NCI-H774 (cell line): ENCODE data around the gene AAR2.

Experiments used
- DNase-seq: peaks from one replicate; lab custom pipeline; 2025; lab: John Stamatoyannopoulos, UW

Gene AAR2

DNA sequence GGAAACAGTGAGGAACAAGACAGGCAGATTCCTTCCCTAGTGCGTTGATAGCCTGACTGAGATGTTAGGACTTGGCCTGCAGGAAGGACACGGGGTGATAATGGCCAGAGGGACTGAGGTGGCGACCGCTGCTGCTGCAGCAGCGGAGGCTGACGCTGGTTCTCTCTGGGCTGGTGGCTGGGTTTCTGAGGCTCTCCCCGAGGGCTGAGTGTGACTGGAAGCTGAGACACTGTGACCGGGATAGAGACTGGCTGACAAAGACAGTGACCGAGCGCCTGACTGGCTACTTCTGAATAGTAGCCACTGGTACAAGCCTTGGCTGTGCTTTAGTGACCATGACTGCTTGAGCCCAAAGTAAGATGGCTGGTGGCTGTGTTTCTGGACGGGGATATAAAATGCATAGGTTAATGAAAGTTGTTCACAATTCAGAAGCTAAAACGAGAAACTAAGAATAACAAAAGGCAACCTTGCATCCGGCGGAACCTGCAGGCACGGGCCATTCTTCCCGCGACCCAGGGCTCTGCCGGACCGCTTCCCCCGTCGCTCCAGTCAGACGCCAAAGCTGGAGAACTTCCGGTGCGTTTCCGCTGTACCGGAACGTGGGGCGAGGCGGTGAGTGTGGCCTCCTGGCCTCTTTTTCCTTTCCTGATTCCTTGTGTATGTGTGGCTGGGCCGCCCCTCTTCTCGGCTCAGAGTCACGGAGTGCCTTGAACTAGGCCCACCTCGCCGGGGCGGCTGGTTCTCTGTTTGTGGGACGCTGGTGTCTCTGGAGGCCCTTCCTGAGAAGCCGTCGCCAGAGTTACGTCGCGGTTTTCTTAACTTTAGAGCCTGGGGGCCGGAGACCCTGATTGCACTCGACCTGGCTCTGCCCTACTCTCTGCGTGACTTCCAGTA is at the start of gene AAR2:
Gene AAR2 (plus strand): TSS at position 587 of the 894 bp plus-strand sequence. CDS start 3,391 bp downstream, outside the sequence.
- DNase-seq = peak; percentile 67

DNA sequence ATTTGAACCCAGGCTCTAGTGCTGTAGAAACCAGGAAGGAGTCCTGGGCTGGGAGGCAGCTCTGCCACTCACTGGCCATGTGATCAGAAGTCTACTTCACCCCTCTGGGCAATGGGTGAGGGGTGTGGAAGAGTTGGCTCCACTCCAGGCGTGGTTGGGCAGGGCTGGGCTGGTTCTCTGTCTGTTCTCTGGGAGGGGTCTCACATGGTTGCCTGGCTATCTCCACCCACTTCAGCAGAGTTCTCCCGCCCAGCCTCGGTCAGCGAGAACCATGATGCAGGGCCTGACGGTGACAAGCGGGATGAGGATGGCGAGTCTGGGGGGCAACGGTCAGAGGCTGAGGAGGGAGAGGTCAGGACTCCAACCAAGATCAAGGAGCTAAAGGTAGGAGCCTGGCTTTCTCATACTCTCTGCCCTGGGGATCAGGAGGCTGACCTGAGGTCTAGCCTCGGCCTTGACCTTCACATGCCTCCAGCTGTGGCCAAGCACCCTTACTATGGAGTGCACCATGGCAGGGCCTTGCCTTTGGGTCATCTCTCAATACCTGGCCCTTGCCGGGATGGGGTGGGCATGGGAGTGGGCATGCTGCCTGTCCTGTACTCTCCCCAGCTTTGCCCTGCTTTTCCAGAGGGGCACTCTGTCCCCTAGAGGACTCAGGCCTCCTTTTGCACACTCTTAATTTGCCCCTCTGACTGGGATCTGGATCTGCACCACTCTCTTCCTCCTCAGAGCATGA is 42.1 kb upstream of the AAR2 start:
- no peak for DNase-seq

GRCh38 chr20:36196676-36197075 is 39.6 kb upstream of the AAR2 start:
- no peak for DNase-seq

- no peak for DNase-seq
Measured at GRCh38 chr20:36197271-36197670, 39.0 kb upstream of the AAR2 start.

DNA sequence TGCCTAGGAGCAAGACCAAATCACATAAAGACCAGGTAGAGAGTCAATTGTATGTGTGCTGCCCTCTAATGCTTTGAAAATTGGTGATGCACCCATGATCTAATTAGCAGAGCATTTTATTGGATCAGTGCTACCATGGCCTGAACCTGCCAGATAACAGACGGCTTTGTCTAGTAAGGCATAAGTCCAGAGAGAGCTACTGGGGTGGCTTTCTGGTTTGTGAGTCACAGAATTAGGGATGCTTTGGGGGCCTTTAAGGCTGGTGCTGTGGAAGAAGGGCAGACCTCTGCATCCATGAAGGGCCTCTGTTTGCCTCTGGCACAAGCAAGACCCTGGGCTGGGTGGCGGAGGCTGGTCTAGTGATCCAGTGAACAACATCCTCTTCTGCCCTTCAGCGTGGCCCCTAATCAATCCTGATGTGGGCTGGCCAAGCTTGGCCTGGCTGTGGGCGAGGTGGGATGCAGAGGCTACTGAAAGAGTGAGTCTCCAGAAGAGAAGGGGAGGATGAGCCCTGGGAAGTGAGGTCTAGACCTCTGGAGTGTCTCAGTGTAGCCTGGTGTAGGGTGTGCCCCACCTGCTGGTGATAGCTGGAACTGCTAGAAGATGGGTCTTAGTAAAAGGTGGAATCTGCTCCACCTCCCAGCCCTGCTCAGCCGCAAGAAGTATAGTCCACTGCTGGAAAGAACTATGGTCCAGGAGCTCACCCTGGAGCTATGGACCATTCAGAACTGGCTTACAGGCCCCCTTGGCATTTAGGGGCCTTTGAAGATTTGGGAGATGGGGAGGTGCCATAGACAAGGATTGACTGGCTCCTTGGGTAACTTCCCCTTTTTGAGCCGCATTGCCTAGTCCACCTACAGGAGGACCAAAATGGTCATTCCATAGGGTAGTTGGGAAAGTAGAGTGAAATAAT is 36.7 kb upstream of the AAR2 start:
- DNase-seq = peak; percentile 48

- DNase-seq = no peak
Measured at GRCh38 chr20:36200451-36200850, 35.8 kb upstream of the AAR2 start.

GRCh38 chr20:36201198-36201597 is 35.1 kb upstream of the AAR2 start:
- no peak for DNase-seq

GRCh38 chr20:36202891-36203338 is 33.4 kb upstream of the AAR2 start:
- DNase-seq = peak; percentile 54

DNA sequence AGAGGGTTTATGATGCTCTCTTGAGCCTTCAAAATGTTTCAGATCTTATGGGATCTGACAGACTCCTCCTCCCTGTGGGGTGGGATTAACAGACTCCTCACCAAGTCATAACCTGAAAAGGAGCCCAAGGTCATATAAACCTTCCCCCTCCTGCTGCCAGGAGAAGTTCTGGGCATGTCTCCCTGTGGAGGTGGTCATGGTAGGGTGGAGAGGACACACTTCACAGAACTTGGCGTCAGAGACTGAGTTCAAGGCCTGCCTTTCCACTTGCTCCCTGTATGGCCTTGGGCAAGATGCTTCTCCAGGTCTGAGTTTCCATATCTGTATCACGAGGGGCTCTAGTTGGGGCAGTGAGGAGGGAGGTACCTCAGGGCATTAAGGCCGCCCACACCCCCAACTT is 32.4 kb upstream of the AAR2 start:
- DNase-seq = no peak

GRCh38 chr20:36205026-36205425 is 31.3 kb upstream of the AAR2 start:
- DNase-seq = no peak

- no peak for DNase-seq
Measured at GRCh38 chr20:36206068-36206467, 30.2 kb upstream of the AAR2 start.

GRCh38 chr20:36206641-36207040 is 29.6 kb upstream of the AAR2 start:
- no peak for DNase-seq

DNA sequence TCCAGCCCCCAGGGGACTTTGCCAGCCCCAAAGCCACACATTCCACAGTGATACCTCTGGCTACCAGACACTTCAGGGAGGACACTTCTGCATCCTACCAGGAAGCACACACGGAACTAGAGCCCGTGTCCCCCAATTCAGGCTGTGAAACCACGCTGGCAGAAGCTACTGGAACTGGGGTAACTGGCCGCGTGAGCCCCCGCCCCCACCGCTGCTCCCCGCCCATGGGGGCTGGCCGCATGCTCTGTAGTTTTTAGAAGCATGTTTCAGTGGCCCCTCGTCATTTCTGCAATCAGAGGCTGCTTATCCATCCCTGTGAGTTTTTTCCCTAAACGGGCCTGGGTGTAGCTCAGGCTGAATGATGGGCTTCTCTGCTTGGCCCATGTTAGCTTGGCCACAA is 28.7 kb upstream of the AAR2 start:
- DNase-seq = no peak

GRCh38 chr20:36208257-36208656 is 28.0 kb upstream of the AAR2 start:
- DNase-seq = no peak

DNA sequence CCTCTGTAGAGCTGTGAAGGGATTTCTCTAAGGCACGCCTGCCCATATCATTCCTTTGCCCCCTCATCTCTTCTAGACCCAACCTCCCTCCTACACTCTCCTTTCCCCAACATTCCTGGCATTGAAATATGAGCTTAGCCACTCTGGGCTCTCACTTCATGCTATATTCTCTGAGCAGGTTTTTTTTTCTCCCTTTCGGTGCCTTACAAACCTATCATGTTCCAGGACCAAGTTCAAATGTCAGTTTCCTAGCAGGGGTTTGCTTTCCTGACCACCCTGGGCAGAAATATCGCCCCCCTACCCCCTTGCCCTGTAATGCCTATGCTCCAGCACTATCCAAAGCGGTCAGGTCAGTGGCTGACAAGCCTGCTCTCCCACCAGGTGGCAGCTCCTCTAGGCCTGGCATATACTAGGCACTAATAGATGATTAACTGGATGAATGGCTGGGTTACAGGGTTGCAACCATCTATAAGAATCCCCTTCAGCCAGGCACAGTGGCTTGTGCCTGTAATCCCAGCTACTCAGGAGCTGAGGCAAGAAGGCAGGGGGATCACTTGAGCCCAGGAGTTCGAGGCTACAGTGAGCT is 25.7 kb upstream of the AAR2 start:
- DNase-seq = no peak

DNA sequence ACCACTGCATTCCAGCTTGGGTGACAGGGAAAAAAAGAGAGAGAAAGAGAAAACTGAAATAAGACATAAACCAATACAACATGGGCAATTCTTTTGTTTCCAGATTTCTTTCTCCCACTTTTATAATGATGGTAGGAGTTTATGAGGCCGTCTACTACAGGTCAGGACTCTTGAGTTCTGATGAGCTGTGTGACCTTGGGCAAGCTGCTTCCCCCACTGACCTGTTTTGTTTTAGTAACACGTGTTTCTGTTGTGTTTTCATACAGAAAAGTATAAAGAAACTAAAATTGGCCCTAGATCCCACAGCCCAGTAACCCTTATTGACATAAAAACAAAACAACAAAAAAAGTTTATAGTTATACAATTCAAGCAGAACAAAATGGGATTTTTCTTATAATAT is 22.9 kb upstream of the AAR2 start:
- no peak for DNase-seq

GRCh38 chr20:36214684-36215256 is 21.5 kb upstream of the AAR2 start:
- DNase-seq = no peak

- no peak for DNase-seq
Measured at GRCh38 chr20:36215778-36216177, 20.5 kb upstream of the AAR2 start.

GRCh38 chr20:36216314-36217025 is 19.8 kb upstream of the AAR2 start:
- no peak for DNase-seq

DNA sequence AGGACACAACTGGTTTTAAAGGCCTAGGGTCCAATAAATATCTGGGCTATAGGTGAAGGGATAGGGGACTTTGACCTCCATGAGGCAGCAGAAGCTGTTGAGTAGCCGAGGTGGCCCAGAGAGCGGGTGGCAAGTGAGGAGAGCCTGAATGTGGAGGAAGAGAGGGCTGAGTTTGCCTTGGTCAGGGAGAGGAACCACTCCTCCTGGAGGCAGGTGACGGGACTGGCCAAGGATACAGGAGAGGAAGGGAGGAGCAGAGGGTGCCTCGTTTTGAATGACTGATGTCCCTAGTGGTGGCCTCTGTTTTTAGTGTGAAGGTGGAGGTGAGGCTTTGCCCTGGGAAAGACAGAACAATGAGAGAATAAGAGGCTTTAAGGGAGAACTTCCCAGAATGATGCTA is 19.1 kb upstream of the AAR2 start:
- DNase-seq = no peak
